SU-DHL-6 (cell line): ENCODE results near the gene HELT.

Source experiments
- EZH2phosphoT487 ChIP-seq: fragments of 200-600 bp; sonication (generic), shearing (Covaris generic); conservative IDR thresholded peaks from 2 replicates; pipeline ENCODE4 v1.6.1; 2018; ENCODE audit warnings: mild to moderate bottlenecking, antibody characterized with exemption, low read length, moderate library complexity, mixed read lengths
- TF ChIP-seq, protein P1 (sequence below): fragments of 200-600 bp; sonication (generic); IDR thresholded peaks from one replicate; pipeline ENCODE4 v1.5.1; 2017; ENCODE audit warnings: antibody characterized with exemption, mild to moderate bottlenecking, low read length, moderate library complexity; ENCODE audit not compliant: insufficient read depth, poor library complexity, severe bottlenecking

DNA sequence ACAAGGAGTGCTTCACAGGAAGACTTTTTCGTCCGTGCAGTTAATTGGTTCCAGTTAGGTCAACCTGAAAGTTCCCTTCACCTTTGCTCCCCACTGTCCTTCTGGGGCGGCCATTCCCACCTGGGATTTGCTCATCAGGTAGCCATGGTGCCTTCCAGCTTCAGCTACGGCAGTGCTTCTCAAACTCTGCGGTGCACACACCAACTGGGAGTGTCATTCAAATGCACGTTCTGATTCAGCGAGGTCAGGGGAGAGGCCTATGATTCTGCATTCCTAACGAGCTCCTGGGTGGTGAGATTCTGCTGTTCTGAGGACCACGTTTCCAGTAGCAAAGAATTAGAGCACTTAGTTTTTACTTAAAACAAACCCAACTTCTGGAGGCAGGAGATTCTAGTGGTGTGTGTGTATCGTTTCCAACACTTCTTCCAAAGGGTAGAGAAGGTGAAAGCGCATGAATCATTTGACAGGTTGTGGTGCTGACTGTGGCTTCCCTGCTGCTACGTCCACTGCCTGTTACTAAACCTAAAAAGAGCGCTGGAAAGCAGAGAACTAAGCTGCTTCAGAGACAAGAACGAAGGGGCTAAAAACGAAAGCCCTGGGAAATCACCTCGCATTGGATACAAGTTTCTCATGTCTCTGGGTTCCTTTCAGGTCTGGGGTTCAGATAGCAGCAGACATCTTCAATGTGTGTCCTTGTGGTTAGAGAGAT is 4.7 kb upstream of the HELT start:
- TF ChIP-seq, protein P1, sequence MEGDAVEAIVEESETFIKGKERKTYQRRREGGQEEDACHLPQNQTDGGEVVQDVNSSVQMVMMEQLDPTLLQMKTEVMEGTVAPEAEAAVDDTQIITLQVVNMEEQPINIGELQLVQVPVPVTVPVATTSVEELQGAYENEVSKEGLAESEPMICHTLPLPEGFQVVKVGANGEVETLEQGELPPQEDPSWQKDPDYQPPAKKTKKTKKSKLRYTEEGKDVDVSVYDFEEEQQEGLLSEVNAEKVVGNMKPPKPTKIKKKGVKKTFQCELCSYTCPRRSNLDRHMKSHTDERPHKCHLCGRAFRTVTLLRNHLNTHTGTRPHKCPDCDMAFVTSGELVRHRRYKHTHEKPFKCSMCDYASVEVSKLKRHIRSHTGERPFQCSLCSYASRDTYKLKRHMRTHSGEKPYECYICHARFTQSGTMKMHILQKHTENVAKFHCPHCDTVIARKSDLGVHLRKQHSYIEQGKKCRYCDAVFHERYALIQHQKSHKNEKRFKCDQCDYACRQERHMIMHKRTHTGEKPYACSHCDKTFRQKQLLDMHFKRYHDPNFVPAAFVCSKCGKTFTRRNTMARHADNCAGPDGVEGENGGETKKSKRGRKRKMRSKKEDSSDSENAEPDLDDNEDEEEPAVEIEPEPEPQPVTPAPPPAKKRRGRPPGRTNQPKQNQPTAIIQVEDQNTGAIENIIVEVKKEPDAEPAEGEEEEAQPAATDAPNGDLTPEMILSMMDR, result no peak
- TF ChIP-seq EZH2phosphoT487, result no peak
